ENCODE measurements around the gene EFHD1. TPM values are rescaled to one million over a fixed set of nuclear protein-coding genes. Genes with fewer than 3 reads are reported as not detected.

The EFHD1 gene
- polyA plus RNA-seq, 3 donors = not detected

DNA sequence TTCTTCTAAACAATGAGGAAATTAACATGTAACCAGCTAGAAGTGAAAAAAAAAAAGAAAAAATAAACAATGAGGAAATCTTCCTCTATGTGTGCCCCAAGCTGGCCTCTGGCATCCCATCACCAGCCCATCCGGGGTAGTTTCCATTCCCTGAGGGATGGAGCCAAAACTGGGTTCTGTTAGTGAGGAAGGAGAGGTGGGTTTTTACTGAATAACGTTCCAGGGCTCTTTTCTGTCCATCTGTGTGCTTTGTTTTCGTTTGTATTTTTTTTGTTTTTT, 9.7 kb downstream of the EFHD1 start:
- Histone ChIP-seq H3K4me3 (replicated peaks in 1 of 3; ENCODE audit: low read depth in 2 of 3, low read length in 3 of 3) (no peak overlapping the region), H2AFZ (ENCODE audit: insufficient read depth, low read depth, low read length, poor library complexity, severe bottlenecking) (no peak overlapping the region), H3K9me3 (replicated peaks in 1 of 2; ENCODE audit: control insufficient read depth in 1 of 2, insufficient read depth in 1 of 2, low read length in 2 of 2) (no peaks in the 10 kb centered on the region), H3K4me1 (ENCODE audit: control insufficient read depth in 1 of 2, insufficient read depth in 2 of 2, low read length in 2 of 2) (no peaks in the 10 kb centered on the region), H3K27ac (ENCODE audit: low read depth in 1 of 2, low read length in 2 of 2) (no peak overlapping the region), H3K27me3 (ENCODE audit: control insufficient read depth in 2 of 2, insufficient read depth in 2 of 2, low read length in 2 of 2) (peaks cover 0 to 19% of the 10 kb centered on the region in 2 donors), H3K79me2 (ENCODE audit: insufficient read depth, low read length) (no peaks in the 10 kb centered on the region), H4K20me1 (ENCODE audit: insufficient read depth, low read length) (no peaks in the 10 kb centered on the region), H3K4me2 (replicated peaks; ENCODE audit: extremely low read depth, low read length, poor library complexity, severe bottlenecking) (no peak overlapping the region), H3K36me3 (replicated peaks in 1 of 2; ENCODE audit: control insufficient read depth in 1 of 2, insufficient read depth in 2 of 2, low read length in 2 of 2) (no peaks in the 10 kb centered on the region), H3K9ac (ENCODE audit: insufficient read depth, low read length, poor library complexity, severe bottlenecking) (no peak overlapping the region)
- Mint-ChIP-seq H3K4me3 (no peak overlapping the region), H3K27me3 (ENCODE audit: low read depth in 3 of 3) (peaks cover 15 to 38% (median 24%) of the 10 kb centered on the region in 3 donors), H3K36me3 (no peaks in the 10 kb centered on the region), H3K27ac (no peak overlapping the region), H3K4me1 (no peaks in the 10 kb centered on the region), H3K9me3 (no peaks in the 10 kb centered on the region)
- DNase-seq = no peak
- intact Hi-C loops (cut with micrococcal nuclease) = no loop called here
- TF ChIP-seq, protein P1, sequence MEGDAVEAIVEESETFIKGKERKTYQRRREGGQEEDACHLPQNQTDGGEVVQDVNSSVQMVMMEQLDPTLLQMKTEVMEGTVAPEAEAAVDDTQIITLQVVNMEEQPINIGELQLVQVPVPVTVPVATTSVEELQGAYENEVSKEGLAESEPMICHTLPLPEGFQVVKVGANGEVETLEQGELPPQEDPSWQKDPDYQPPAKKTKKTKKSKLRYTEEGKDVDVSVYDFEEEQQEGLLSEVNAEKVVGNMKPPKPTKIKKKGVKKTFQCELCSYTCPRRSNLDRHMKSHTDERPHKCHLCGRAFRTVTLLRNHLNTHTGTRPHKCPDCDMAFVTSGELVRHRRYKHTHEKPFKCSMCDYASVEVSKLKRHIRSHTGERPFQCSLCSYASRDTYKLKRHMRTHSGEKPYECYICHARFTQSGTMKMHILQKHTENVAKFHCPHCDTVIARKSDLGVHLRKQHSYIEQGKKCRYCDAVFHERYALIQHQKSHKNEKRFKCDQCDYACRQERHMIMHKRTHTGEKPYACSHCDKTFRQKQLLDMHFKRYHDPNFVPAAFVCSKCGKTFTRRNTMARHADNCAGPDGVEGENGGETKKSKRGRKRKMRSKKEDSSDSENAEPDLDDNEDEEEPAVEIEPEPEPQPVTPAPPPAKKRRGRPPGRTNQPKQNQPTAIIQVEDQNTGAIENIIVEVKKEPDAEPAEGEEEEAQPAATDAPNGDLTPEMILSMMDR (IDR thresholded peaks at IDR 0.05) = no peak
- 83% methylated on average over 1 of the region's 3 CpGs for WGBS (ENCODE audit: insufficient coverage)

DNA sequence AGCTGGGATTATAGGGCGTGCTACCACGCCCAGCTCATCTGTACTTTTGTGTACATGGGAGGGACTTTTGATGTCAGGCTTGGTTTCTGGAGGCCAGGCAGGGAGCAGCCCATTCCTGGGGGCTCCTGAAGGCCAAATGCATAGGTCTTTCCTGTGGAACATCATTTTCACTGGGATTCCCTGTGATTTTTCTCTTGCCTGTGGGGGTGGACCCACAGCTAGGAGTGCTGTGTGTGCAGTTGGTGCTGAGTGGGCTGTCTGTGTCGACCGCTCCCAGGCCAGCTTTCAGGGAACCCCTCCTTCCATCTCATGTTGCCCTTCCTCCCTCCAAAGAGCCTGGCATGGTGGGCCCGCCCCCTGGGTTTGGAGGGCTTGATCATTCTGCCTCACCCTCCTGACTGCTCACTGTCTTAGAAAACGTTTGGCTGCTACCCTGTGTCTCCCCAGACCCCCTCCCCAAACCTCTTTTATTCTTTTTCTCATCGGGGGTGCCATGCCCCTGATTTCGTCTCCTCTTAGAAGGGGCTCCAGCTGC, 10.5 kb downstream of the EFHD1 start:
- no peaks in the 10 kb centered on the region for H3K79me2 ChIP-seq (ENCODE audit: insufficient read depth, low read length)
- no peak overlapping the region for H3K9ac ChIP-seq (ENCODE audit: insufficient read depth, low read length, poor library complexity, severe bottlenecking)
- 96% methylated on average over 6 of the region's 8 CpGs for WGBS (ENCODE audit: insufficient coverage)
- Mint-ChIP-seq H3K4me3 (no peak overlapping the region), H3K36me3 (no peaks in the 10 kb centered on the region), H3K4me1 (no peaks in the 10 kb centered on the region), H3K27ac (no peak overlapping the region), H3K9me3 (no peaks in the 10 kb centered on the region), H3K27me3 (ENCODE audit: low read depth in 3 of 3) (peaks cover 10 to 30% (median 18%) of the 10 kb centered on the region in 3 donors)
- no peak overlapping the region for H3K4me2 ChIP-seq (replicated peaks; ENCODE audit: extremely low read depth, low read length, poor library complexity, severe bottlenecking)
- H4K20me1 ChIP-seq (ENCODE audit: insufficient read depth, low read length) = no peaks in the 10 kb centered on the region
- DNase-seq = no peak
- H3K27me3 ChIP-seq (ENCODE audit: control insufficient read depth in 2 of 2, insufficient read depth in 2 of 2, low read length in 2 of 2) = peaks cover 0 to 11% of the 10 kb centered on the region in 2 donors
- intact Hi-C loops (cut with micrococcal nuclease) = no loop called here
- TF ChIP-seq, protein P1 (IDR thresholded peaks at IDR 0.05) = no peak
- no peaks in the 10 kb centered on the region for H3K36me3 ChIP-seq (replicated peaks in 1 of 2; ENCODE audit: control insufficient read depth in 1 of 2, insufficient read depth in 2 of 2, low read length in 2 of 2)
- no peaks in the 10 kb centered on the region for H3K4me1 ChIP-seq (ENCODE audit: control insufficient read depth in 1 of 2, insufficient read depth in 2 of 2, low read length in 2 of 2)
- H2AFZ ChIP-seq (ENCODE audit: insufficient read depth, low read depth, low read length, poor library complexity, severe bottlenecking) = no peak overlapping the region
- no peaks in the 10 kb centered on the region for H3K9me3 ChIP-seq (replicated peaks in 1 of 2; ENCODE audit: control insufficient read depth in 1 of 2, insufficient read depth in 1 of 2, low read length in 2 of 2)
- H3K4me3 ChIP-seq (replicated peaks in 1 of 3; ENCODE audit: low read depth in 2 of 3, low read length in 3 of 3) = no peak overlapping the region
- H3K27ac ChIP-seq (ENCODE audit: low read depth in 1 of 2, low read length in 2 of 2) = no peak overlapping the region
